GM18517 (cell line): Measurements from ENCODE around the gene MAML1.
A peak's percentile ranks its signal among the peaks of the same experiment; 100 is the strongest.
"Not testable (repeated sequence)": the region's sequence is repeated elsewhere in the genome, so short reads cannot be mapped to it uniquely, and the experiment has no call there.

Experiments
- ATAC-seq: cut with Tn5 transposase; IDR thresholded peaks from one replicate; pipeline ENCODE4 v1.9.1; 2021; ENCODE audit warnings: mild to moderate bottlenecking, moderate library complexity; ENCODE audit not compliant: unreplicated experiment

The MAML1 gene

DNA sequence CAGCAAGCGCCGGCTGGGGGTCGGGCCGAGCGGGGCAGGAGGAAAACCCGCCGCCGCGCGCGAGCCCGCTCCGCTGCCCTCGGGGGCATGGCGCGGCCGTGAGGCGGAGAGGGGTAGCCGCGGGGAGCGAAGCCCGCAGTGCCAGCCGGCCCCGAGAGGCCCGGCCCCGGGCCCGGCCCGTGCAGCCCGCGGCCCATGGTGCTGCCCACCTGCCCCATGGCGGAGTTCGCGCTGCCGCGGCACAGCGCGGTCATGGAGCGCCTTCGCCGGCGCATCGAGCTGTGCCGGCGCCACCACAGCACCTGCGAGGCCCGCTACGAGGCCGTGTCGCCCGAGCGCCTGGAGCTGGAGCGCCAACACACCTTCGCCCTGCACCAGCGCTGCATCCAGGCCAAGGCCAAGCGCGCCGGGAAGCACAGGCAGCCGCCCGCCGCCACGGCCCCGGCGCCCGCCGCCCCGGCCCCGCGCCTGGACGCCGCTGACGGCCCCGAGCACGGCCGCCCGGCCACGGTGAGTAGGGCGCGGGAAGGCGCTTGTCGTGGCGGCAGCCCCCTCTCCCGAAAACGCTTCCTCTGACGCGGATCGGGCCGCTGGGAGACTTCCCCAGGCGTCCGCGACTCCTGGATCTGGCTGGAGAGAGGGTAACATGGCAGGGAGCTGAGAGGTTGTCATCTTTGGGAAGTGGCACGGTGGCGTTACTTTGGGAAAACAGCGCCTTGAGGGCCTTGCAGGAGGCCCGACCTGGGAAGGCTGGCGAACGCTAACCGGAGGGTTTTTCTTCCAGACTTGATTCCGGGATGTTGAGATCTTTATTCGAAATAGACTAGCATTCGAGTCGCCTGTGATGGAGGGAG lies 523 bp downstream of the MAML1 start:
- peak; percentile 30 for ATAC-seq

DNA sequence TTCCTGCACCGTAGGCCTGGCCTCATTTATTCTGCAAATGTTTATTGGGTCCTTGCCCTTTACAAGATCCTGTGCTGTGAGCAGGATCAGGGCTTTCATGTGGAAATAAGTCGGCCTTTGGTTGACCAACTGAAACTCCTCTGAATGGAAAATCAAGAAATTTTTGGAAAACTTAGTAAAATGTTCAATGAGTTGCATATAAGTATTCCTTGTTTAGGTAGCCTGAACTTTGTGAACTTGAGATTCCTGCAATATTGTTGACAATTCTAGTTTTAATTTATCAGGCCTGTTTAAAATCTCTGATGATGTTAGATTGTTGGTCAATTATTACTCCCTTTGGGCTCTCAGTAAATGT lies 1.1 kb downstream of the MAML1 start:
- no peak for ATAC-seq

- no peak for ATAC-seq
Observed at GRCh38 chr5:179734536-179735164, 2.0 kb downstream of the MAML1 start.

DNA sequence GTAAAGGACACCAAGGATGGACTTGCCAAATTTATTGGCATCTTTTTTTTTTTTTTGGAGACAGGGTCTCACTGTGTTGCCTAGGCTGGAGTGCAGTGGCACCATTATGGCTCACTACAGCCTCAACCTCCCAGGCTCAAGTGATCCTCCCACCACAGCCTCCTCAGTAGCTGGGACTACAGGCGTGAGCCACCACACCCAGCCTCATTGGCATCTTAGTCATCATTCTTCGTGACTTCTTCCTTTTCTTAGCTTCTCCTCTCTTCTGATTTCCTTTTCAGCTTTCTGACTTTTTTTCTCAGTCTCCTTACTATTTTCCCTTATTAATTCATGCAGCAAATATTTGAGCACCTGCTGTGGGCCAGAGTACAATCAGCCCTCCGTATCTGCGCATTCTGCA lies 6.1 kb downstream of the MAML1 start:
- no peak for ATAC-seq

DNA sequence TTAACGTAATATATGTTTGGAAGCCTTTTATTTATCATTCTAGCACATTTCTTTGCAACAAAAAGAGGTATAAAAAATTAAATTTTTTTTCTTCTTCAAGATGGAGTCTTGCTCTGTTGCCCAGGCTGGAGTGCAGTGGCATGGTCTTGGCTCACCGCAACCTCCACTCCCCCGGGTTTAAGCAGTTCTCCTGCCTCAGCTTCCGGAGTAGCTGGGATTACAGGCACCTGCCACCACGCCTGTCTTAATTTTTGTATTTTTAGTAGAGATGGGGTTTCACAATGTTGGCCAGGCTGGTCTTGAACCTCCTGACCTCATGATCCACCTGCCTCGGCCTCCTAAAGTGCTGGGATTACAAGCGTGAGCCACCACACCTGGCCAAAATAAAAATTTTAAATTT lies 11.5 kb downstream of the MAML1 start:
- not testable (repeated sequence) for ATAC-seq

- no peak for ATAC-seq
Observed at GRCh38 chr5:179746872-179747271, 14.2 kb downstream of the MAML1 start.

DNA sequence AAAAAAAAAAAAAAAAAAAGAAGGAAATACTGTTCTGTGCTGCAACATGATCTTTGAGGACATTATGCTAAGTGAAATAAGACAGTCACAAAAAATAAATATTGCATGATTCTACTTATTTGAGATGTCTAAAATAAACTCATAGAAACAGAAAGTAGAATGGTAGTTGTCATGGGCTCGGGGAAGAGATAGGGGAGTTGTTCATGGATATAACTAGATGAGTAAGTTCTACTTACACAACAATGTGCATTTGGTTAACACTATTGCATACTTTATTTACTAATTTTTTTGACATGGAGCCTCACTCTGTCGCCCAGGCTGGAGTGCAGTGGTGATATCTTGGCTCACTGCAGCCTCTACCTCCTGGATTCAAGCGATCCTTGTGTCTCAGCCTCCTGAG lies 15.2 kb downstream of the MAML1 start:
- no peak for ATAC-seq

- no peak for ATAC-seq
Observed at GRCh38 chr5:179749857-179750508, 17.4 kb downstream of the MAML1 start.

- ATAC-seq = no peak
Observed at GRCh38 chr5:179753971-179754370, 21.3 kb downstream of the MAML1 start.

- no peak for ATAC-seq
Observed at GRCh38 chr5:179755022-179755421, 22.4 kb downstream of the MAML1 start.

DNA sequence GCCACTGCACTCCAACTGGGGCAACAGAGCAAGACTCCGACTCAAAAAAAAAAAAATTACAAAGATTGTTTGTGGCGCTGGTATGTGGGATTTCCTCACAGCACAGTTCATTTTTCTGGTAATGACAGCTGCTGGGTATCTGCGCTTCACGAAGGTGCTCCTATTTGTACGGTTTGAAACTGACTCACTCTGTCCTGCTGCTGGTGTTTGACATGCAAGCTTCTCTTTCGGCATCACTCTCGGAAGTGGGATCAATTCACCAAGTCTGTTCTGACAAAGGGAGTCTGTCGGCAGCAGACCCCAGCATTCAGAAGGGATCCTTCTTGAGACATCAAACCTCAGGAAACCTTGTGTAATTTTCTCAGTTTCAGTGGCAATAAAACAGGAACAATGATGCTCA lies 26.3 kb downstream of the MAML1 start:
- ATAC-seq = no peak

GRCh38 chr5:179759581-179760551 lies 27.2 kb downstream of the MAML1 start:
- ATAC-seq = peak; percentile 45

- ATAC-seq = no peak
Observed at GRCh38 chr5:179762079-179762780, 29.6 kb downstream of the MAML1 start.

GRCh38 chr5:179762781-179763176 lies 30.2 kb downstream of the MAML1 start:
- ATAC-seq = no peak

DNA sequence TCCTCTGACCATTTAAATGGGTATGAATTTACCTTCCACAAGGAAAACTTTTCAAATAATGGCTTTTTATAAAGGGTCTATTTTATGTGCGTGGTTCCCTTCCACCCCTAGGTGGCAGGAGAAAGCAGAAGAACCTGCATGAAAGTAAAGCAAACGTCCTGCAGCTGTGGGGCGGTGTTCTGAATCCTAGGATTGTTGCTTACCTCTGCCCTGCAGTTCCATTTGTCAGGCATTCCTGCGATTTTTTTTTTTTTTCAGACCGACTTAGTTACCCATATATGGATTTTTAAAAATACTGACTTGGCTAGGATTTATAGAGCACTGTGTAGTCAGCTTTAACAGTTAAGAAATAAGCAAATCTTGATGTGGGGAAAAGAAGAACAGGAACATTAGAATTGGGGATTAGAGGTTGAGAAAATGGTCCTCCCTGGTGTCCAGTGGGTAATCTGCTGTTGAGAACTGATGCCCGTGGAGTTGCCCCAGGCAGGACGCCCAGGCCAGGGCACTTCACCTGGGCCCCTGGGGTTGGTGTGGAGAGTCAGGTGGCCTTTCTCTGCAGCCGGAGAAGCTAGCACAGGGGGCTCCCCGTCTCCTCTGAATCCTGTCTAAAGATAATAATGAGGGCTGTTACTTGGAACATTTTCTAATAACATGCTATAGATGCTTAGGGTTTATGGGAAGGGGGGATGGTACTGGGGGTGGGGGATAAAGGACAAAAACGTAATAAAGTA lies 30.8 kb downstream of the MAML1 start:
- no peak for ATAC-seq

GRCh38 chr5:179764056-179764455 lies 31.4 kb downstream of the MAML1 start:
- no peak for ATAC-seq

DNA sequence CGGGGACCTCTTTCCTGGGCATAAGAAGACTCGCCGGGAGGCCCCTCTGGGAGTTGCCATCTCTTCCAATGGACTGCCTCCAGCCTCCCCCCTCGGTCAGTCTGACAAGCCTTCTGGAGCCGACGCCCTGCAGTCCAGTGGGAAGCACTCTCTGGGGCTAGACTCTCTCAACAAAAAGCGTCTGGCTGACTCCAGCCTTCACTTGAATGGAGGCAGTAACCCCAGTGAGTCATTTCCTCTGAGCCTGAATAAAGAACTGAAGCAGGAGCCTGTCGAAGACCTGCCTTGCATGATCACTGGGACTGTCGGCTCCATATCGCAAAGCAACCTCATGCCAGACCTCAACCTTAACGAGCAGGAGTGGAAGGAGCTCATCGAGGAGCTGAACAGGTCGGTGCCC lies 32.8 kb downstream of the MAML1 start:
- ATAC-seq = no peak

GRCh38 chr5:179766021-179766725 lies 33.6 kb downstream of the MAML1 start:
- ATAC-seq = no peak
